Upper lobe of right lung (tissue), 1 donor: ENCODE data around the gene IRF6. TPM values are rescaled to one million over a fixed set of nuclear protein-coding genes. Genes with fewer than 3 reads are reported as not detected.

Experiments used
- ATAC-seq: fragments of 200-7000 bp; cut with Tn5 transposase; one replicate; pipeline ENCODE4 v1.9.1; 2020; ENCODE audit warnings: mild to moderate bottlenecking, moderate library complexity
- DNase-seq: peaks from one replicate; pipeline ENCODE4 v3.0.0-alpha.2; 2020
- H3K27ac ChIP-seq: fragments of 200-600 bp; one replicate; pipeline ENCODE4 v1.8.0; 2022
- H3K27me3 ChIP-seq: fragments of 200-600 bp; one replicate; pipeline ENCODE4 v1.8.0; 2022; ENCODE audit warnings: mild to moderate bottlenecking
- H3K36me3 ChIP-seq: fragments of 200-600 bp; one replicate; pipeline ENCODE4 v1.8.0; 2022
- H3K4me1 ChIP-seq: fragments of 200-600 bp; one replicate; pipeline ENCODE4 v1.8.0; 2022
- H3K4me3 ChIP-seq: fragments of 200-600 bp; one replicate; pipeline ENCODE4 v1.8.0; 2022; ENCODE audit warnings: mild to moderate bottlenecking
- H3K9me3 ChIP-seq: fragments of 200-600 bp; one replicate; pipeline ENCODE4 v1.8.0; 2022
- CTCF ChIP-seq: fragments of 200-600 bp; IDR thresholded peaks from one replicate; pipeline ENCODE4 v1.8.0; 2022; ENCODE audit warnings: antibody characterized with exemption
- intact Hi-C: fragments of 100-400 bp; cut with DNase I; formaldehyde crosslinking; loops from one replicate; pipeline ENCODE4 v1.11.0; 2022
- total RNA-seq: library from RNA; stranded (reverse); fragmentation: NEBNext Ultra II Directional; extraction: Animal tissue kit (Norgen Biotek cat#: 25700); gene quantifications from one replicate; pipeline ENCODE4 v1.2.1, GENCODE V29; 2021
- donor health status: DM: no; HTN: yes; CAD: no; lungs with severe emphysema.

IRF6 gene
- total RNA-seq, 1 donor from 2014 or later: 17.9 TPM

GRCh38 chr1:209784265-209785169 is 21.4 kb downstream of the IRF6 start, which contains the start of gene C1orf74:
TSS of gene C1orf74 (minus strand) at chr1:209784559. CDS start at chr1:209783634, 925 bp downstream.
- Histone ChIP-seq H3K36me3 (no peaks in the 10 kb centered on the region), H3K27ac (peak within 1 kb of the TSS; percentile 85), H3K4me3 (peak within 1 kb of the TSS; percentile 62), H3K27me3 (no peaks in the 10 kb centered on the region), H3K4me1 (peaks cover 8% of the 10 kb centered on the region), H3K9me3 (no peaks in the 10 kb centered on the region)
- no peak for TF ChIP-seq CTCF
- peak; percentile 100 for DNase-seq
- ATAC-seq: peak; percentile 99
- intact Hi-C loops: no loop called here

GRCh38 chr1:209783386-209783785 is 22.6 kb downstream of the IRF6 start:
- Histone ChIP-seq H3K27ac (no peak overlapping the region), H3K27me3 (no peaks in the 10 kb centered on the region), H3K4me3 (peak overlapping the region; percentile 62), H3K4me1 (peaks cover 8% of the 10 kb centered on the region), H3K36me3 (no peaks in the 10 kb centered on the region), H3K9me3 (no peaks in the 10 kb centered on the region)
- ATAC-seq (no peak), DNase-seq (no peak)
- intact Hi-C loops: no loop called here
- TF ChIP-seq CTCF: no peak

DNA sequence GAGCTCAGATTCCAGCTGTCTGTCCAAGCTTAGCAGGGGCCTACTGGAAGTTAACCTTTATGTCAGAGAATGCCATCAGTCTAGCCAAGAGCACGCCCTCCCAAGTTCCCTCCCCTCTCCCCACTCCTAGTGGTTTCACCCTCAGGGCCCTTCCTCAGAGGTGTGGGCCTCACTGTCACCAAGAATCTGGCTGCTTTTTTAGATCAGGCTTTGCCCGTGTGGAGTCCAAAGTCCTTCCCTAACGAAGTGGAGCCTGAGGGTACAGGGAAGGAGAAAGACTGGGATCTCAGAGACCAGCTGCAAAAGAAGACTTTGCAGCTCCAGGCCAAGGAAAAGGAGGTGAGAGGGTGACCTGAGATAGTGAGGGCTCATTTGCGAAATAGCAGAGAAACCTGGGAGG is 25.7 kb downstream of the IRF6 start:
- H3K36me3 ChIP-seq: no peaks in the 10 kb centered on the region
- no peak overlapping the region for H3K4me3 ChIP-seq
- no peaks in the 10 kb centered on the region for H3K27me3 ChIP-seq
- H3K9me3 ChIP-seq: no peaks in the 10 kb centered on the region
- H3K4me1 ChIP-seq: peaks cover 8% of the 10 kb centered on the region
- H3K27ac ChIP-seq: no peak overlapping the region
- TF ChIP-seq CTCF: no peak
- ATAC-seq (no peak), DNase-seq (no peak)
- intact Hi-C loops: no loop called here

DNA sequence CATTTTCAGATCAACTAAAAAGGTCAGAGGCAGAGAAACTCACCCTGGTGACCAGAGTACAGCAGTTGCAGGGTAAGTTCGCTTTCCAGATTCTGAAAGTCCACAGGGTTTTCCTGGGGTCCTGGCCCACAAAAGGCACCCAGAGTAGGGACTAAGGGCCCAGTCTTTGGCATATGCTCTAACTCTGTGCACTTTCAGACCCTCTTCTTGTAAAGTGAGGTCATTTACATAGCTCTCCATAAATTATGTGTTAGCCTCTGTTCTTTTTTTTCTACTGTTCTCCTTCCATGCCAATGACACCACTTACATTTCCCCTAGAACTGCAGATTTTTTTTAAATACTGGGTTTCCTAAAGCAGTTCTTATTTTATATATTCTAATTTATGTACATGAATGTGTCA is 27.8 kb downstream of the IRF6 start:
- no peak for TF ChIP-seq CTCF
- no peaks in the 10 kb centered on the region for H3K27me3 ChIP-seq
- H3K4me1 ChIP-seq: no peaks in the 10 kb centered on the region
- H3K27ac ChIP-seq: no peak overlapping the region
- DNase-seq: no peak
- H3K9me3 ChIP-seq: no peaks in the 10 kb centered on the region
- no peak for ATAC-seq
- H3K4me3 ChIP-seq: no peak overlapping the region
- H3K36me3 ChIP-seq: no peaks in the 10 kb centered on the region
- intact Hi-C loops: no loop called here

GRCh38 chr1:209777587-209777986 is 28.4 kb downstream of the IRF6 start:
- ATAC-seq (no peak), DNase-seq (no peak)
- no peaks in the 10 kb centered on the region for H3K27me3 ChIP-seq
- no peak overlapping the region for H3K27ac ChIP-seq
- no peak overlapping the region for H3K4me3 ChIP-seq
- no peaks in the 10 kb centered on the region for H3K9me3 ChIP-seq
- intact Hi-C loops: no loop called here
- no peaks in the 10 kb centered on the region for H3K36me3 ChIP-seq
- no peak for TF ChIP-seq CTCF
- no peaks in the 10 kb centered on the region for H3K4me1 ChIP-seq
